ENCODE measurements around the gene PPIF.

GRCh38 chr10:79352035-79352877, 5.0 kb downstream of the PPIF start:
- no peak for TF ChIP-seq CTCF (IDR thresholded peaks at IDR 0.05)
- TF ChIP-seq EP300 (IDR thresholded peaks at IDR 0.05), result no peak
- TF ChIP-seq POLR2A (IDR thresholded peaks at IDR 0.05), result no peak
